Activated CD4-positive, alpha-beta memory T cell treated with anti-CD3 and anti-CD28 coated beads, Interleukin-2, amount 10 ng/mL, durations not matched to agents 7 days and 5 days (primary cell): ENCODE measurements around the gene KLHL40. TPM values are rescaled to one million over a fixed set of nuclear protein-coding genes. Genes with fewer than 3 reads are reported as not detected.

ENCODE experiments used
- CTCF ChIA-PET: fragments of 350-600 bp; sonication (Branson Sonifier 250); formaldehyde crosslinking; loops from one replicate; lab custom pipeline; 2021; ENCODE audit warnings: antibody characterized with exemption, inconsistent platforms; lab: Charles Lee
- POLR2A ChIA-PET: fragments of 350-600 bp; sonication (Branson Sonifier 250); formaldehyde crosslinking; loops from one replicate; lab custom pipeline; 2021; ENCODE audit warnings: antibody characterized with exemption; lab: Charles Lee
- DNase-seq: peaks from one replicate; pipeline ENCODE4 v3.0.0-alpha.2; 2020
- H3K27ac Mint-ChIP-seq: one replicate; pipeline ENCODE4 v1.8.0; 2021; ENCODE audit warnings: mild to moderate bottlenecking, mixed read lengths
- H3K27me3 Mint-ChIP-seq: one replicate; pipeline ENCODE4 v1.8.0; 2021; ENCODE audit warnings: mixed read lengths
- H3K36me3 Mint-ChIP-seq: one replicate; pipeline ENCODE4 v1.8.0; 2021; ENCODE audit warnings: low read depth, mixed read lengths
- H3K4me1 Mint-ChIP-seq: one replicate; pipeline ENCODE4 v1.8.0; 2021; ENCODE audit warnings: mixed read lengths
- H3K4me3 Mint-ChIP-seq: one replicate; pipeline ENCODE4 v1.8.0; 2021; ENCODE audit warnings: mild to moderate bottlenecking, mixed read lengths
- H3K9me3 Mint-ChIP-seq: one replicate; pipeline ENCODE4 v1.8.0; 2021; ENCODE audit warnings: mixed read lengths
- total RNA-seq, 2 experiments: library from RNA; stranded (reverse); gene quantifications; one replicate each; pipeline ENCODE4 v1.2.3, GENCODE V29; 2021

Gene KLHL40
- total RNA-seq, 2 experiments from 2014 or later = not detected

GRCh38 chr3:42733501-42734262, 48.3 kb downstream of the KLHL40 start:
- DNase-seq = no peak
- no peak overlapping the region for H3K27ac Mint-ChIP-seq
- POLR2A ChIA-PET = no interaction called here
- CTCF ChIA-PET = no interaction called here
- no peaks in the 10 kb centered on the region for H3K36me3 Mint-ChIP-seq
- peaks cover 3% of the 10 kb centered on the region for H3K27me3 Mint-ChIP-seq
- H3K4me3 Mint-ChIP-seq = no peak overlapping the region
- H3K4me1 Mint-ChIP-seq = no peaks in the 10 kb centered on the region
- no peaks in the 10 kb centered on the region for H3K9me3 Mint-ChIP-seq

GRCh38 chr3:42734263-42734860, 49.0 kb downstream of the KLHL40 start:
- H3K4me3 Mint-ChIP-seq = no peak overlapping the region
- no peaks in the 10 kb centered on the region for H3K9me3 Mint-ChIP-seq
- H3K27me3 Mint-ChIP-seq = peaks cover 3% of the 10 kb centered on the region
- POLR2A ChIA-PET = no interaction called here
- H3K36me3 Mint-ChIP-seq = no peaks in the 10 kb centered on the region
- no peak for DNase-seq
- CTCF ChIA-PET = no interaction called here
- no peak overlapping the region for H3K27ac Mint-ChIP-seq
- H3K4me1 Mint-ChIP-seq = no peaks in the 10 kb centered on the region

- DNase-seq = no peak
- Mint-ChIP-seq H3K4me3 (no peak overlapping the region), H3K9me3 (no peaks in the 10 kb centered on the region), H3K36me3 (no peaks in the 10 kb centered on the region), H3K27ac (no peak overlapping the region), H3K4me1 (no peaks in the 10 kb centered on the region), H3K27me3 (peaks cover 3% of the 10 kb centered on the region)
- CTCF ChIA-PET = interaction anchor here (1.3 kb wide), 1 partner anchor 10 kb away, joined by 4 read pairs; no protein-coding TSS in a partner anchor
- POLR2A ChIA-PET = no interaction called here
Measured at GRCh38 chr3:42735019-42735418, 49.7 kb downstream of the KLHL40 start.

GRCh38 chr3:42735615-42736014, 50.3 kb downstream of the KLHL40 start:
- Mint-ChIP-seq H3K27me3 (peaks cover 3% of the 10 kb centered on the region), H3K36me3 (no peaks in the 10 kb centered on the region), H3K9me3 (no peaks in the 10 kb centered on the region), H3K27ac (no peak overlapping the region), H3K4me3 (no peak overlapping the region), H3K4me1 (no peaks in the 10 kb centered on the region)
- POLR2A ChIA-PET = interaction anchor here (1.5 kb wide), 1 partner anchor 94 kb away, joined by 3 read pairs; no protein-coding TSS in a partner anchor
- DNase-seq = no peak
- CTCF ChIA-PET = interaction anchor here (1.3 kb wide), 1 partner anchor 9 kb away, joined by 4 read pairs; no protein-coding TSS in a partner anchor

GRCh38 chr3:42736081-42736480, 50.7 kb downstream of the KLHL40 start:
- no peak for DNase-seq
- Mint-ChIP-seq H3K4me3 (no peak overlapping the region), H3K9me3 (no peaks in the 10 kb centered on the region), H3K27me3 (peaks cover 3% of the 10 kb centered on the region), H3K36me3 (no peaks in the 10 kb centered on the region), H3K27ac (no peak overlapping the region), H3K4me1 (no peaks in the 10 kb centered on the region)
- ChIA-PET POLR2A (interaction anchor here (1.5 kb wide), 1 partner anchor 94 kb away, joined by 3 read pairs; no protein-coding TSS in a partner anchor), CTCF (interaction anchor here (1.3 kb wide), 1 partner anchor 9 kb away, joined by 4 read pairs; no protein-coding TSS in a partner anchor)

- no peak overlapping the region for H3K4me3 Mint-ChIP-seq
- H3K36me3 Mint-ChIP-seq = no peaks in the 10 kb centered on the region
- H3K27ac Mint-ChIP-seq = no peak overlapping the region
- ChIA-PET CTCF (no interaction called here), POLR2A (interaction anchor here (1.5 kb wide), 1 partner anchor 95 kb away, joined by 3 read pairs; no protein-coding TSS in a partner anchor)
- no peaks in the 10 kb centered on the region for H3K9me3 Mint-ChIP-seq
- no peaks in the 10 kb centered on the region for H3K4me1 Mint-ChIP-seq
- no peak for DNase-seq
- peaks cover 3% of the 10 kb centered on the region for H3K27me3 Mint-ChIP-seq
Measured at GRCh38 chr3:42736531-42736930, 51.2 kb downstream of the KLHL40 start.

- Mint-ChIP-seq H3K36me3 (no peaks in the 10 kb centered on the region), H3K9me3 (no peaks in the 10 kb centered on the region), H3K27me3 (peaks cover 3% of the 10 kb centered on the region), H3K27ac (no peak overlapping the region), H3K4me3 (no peak overlapping the region), H3K4me1 (peaks cover 6% of the 10 kb centered on the region)
- DNase-seq = no peak
- POLR2A ChIA-PET = no interaction called here
- CTCF ChIA-PET = interaction anchor here (1.0 kb wide), 2 partner anchors 8 to 18 kb away, joined by 3 read pairs; no protein-coding TSS in a partner anchor
Measured at GRCh38 chr3:42739401-42740158, 54.2 kb downstream of the KLHL40 start.

- Mint-ChIP-seq H3K4me3 (no peak overlapping the region), H3K4me1 (peaks cover 16% of the 10 kb centered on the region), H3K27ac (no peak overlapping the region), H3K27me3 (peaks cover 3% of the 10 kb centered on the region), H3K36me3 (no peaks in the 10 kb centered on the region), H3K9me3 (no peaks in the 10 kb centered on the region)
- CTCF ChIA-PET = interaction anchor here (1.1 to 1.5 kb wide), 2 partner anchors 81 to 140 kb away, joined by 3 to 4 read pairs; no protein-coding TSS in a partner anchor
- POLR2A ChIA-PET = no interaction called here
- no peak for DNase-seq
Measured at GRCh38 chr3:42741796-42742195, 56.5 kb downstream of the KLHL40 start.

Other genes with a start within 250 kb of the KLHL40 start
- gene VIPR1, start 182.9 kb upstream of the KLHL40 start, total RNA-seq = 1 to 10 TPM; 7.5 to 9.6 TPM
- gene SEC22C, start 103.6 kb upstream of the KLHL40 start, total RNA-seq = 10 to 100 TPM; 58.8 to 62.0 TPM
- gene SS18L2, start 94.7 kb upstream of the KLHL40 start, total RNA-seq = 10 to 100 TPM; 64.4 to 65.1 TPM
- 10 to 100 TPM; 97.8 to 98.9 TPM for gene NKTR, start 84.9 kb upstream of the KLHL40 start, total RNA-seq
- 1 to 10 TPM in 1 of 2 experiments, under 1 TPM in 1; 0.93 to 1.1 TPM for gene ZBTB47, start 31.8 kb upstream of the KLHL40 start, total RNA-seq
- gene HHATL, start 17.3 kb downstream of the KLHL40 start, total RNA-seq = under 1 TPM in 1 of 2 experiments, not detected in 1; 0.25 TPM
- under 1 TPM; 0.63 to 0.83 TPM for gene CCDC13, start 87.7 kb downstream of the KLHL40 start, total RNA-seq
- 10 to 100 TPM; 56.9 to 61.2 TPM for gene HIGD1A, start 119.0 kb downstream of the KLHL40 start, total RNA-seq
- gene ACKR2, start 123.9 kb downstream of the KLHL40 start, total RNA-seq = 1 to 10 TPM; 2.0 to 2.3 TPM
- gene CYP8B1, start 190.3 kb downstream of the KLHL40 start, total RNA-seq = not detected
- under 1 TPM; 0.10 to 0.40 TPM for gene ZNF662, start 220.6 kb downstream of the KLHL40 start, total RNA-seq